PFSK-1 (cell line): ENCODE results near the gene BRD7.

ENCODE experiments used
- FOXP2 ChIP-seq: optimal IDR thresholded peaks from 2 replicates; pipeline ENCODE3; 2011; ENCODE audit warnings: borderline replicate concordance, control low read depth, inconsistent platforms; ENCODE audit not compliant: insufficient read depth; ENCODE audit errors: extremely low read length, extremely low read depth
- POLR2AphosphoS5 ChIP-seq: IDR thresholded peaks from 2 replicates; pipeline ENCODE4 v1.6.1; 2012; ENCODE audit warnings: low read depth, mild to moderate bottlenecking, control low read depth, low read length, moderate library complexity
- REST ChIP-seq, 2 experiments: IDR thresholded peaks; 2 replicates each; pipeline versions ENCODE4 v1.6.1 to v1.8.0; 2011 to 2012; ENCODE audit warnings: low read depth in 2 of 2, low read length in 2 of 2, control low read depth in 1 of 2, inconsistent platforms in 1 of 2, mild to moderate bottlenecking in 1 of 2, moderate library complexity in 1 of 2; ENCODE audit not compliant: insufficient read depth in 1 of 2
- SIN3A ChIP-seq: IDR thresholded peaks from 2 replicates; pipeline ENCODE4 v1.6.1; 2012; ENCODE audit warnings: mild to moderate bottlenecking, low read length, moderate library complexity, borderline replicate concordance; ENCODE audit not compliant: insufficient read depth
- TAF1 ChIP-seq: IDR thresholded peaks from 2 replicates; pipeline ENCODE4 v1.6.1; 2012; ENCODE audit warnings: low read length, control low read depth, borderline replicate concordance; ENCODE audit not compliant: insufficient read depth

The BRD7 gene

GRCh38 chr16:50386774-50387173 is 18.0 kb upstream of the BRD7 start:
- TF ChIP-seq REST (IDR thresholded peaks at IDR 0.05; ENCODE audit: insufficient read depth in 1 of 2, low read depth in 2 of 2, low read length in 2 of 2): no peak
- TF ChIP-seq SIN3A: no peak
- TF ChIP-seq TAF1: no peak
- no peak for TF ChIP-seq POLR2AphosphoS5
- TF ChIP-seq FOXP2: no peak

- TF ChIP-seq REST (IDR thresholded peaks at IDR 0.05; ENCODE audit: insufficient read depth in 1 of 2, low read depth in 2 of 2, low read length in 2 of 2) (no peak), TAF1 (no peak)
These were observed 17.4 kb upstream of the BRD7 start for GRCh38 chr16:50386139-50386538.

- TF ChIP-seq TAF1 (no peak), FOXP2 (no peak), REST (IDR thresholded peaks at IDR 0.05; ENCODE audit: insufficient read depth in 1 of 2, low read depth in 2 of 2, low read length in 2 of 2) (no peak), POLR2AphosphoS5 (no peak), SIN3A (no peak)
These were observed 15.8 kb upstream of the BRD7 start for GRCh38 chr16:50384500-50385135.

GRCh38 chr16:50381679-50382440 is 13.1 kb upstream of the BRD7 start:
- TF ChIP-seq SIN3A (no peak), TAF1 (no peak), FOXP2 (no peak), REST (IDR thresholded peaks at IDR 0.05; ENCODE audit: insufficient read depth in 1 of 2, low read depth in 2 of 2, low read length in 2 of 2) (no peak), POLR2AphosphoS5 (no peak)

GRCh38 chr16:50378417-50378816 is 9.6 kb upstream of the BRD7 start:
- TF ChIP-seq TAF1 (no peak), SIN3A (no peak), FOXP2 (no peak), POLR2AphosphoS5 (no peak), REST (IDR thresholded peaks at IDR 0.05; ENCODE audit: insufficient read depth in 1 of 2, low read depth in 2 of 2, low read length in 2 of 2) (no peak)
